D341Med (cell line): ENCODE data around the gene SEH1L.
A peak's percentile ranks its signal among the peaks of the same experiment; 100 is the strongest.
"Not testable (repeated sequence)": the region's sequence is repeated elsewhere in the genome, so short reads cannot be mapped to it uniquely, and the experiment has no call there.

Experiments used
- DNase-seq: peaks from one replicate; pipeline ENCODE4 v3.0.0; 2012; ENCODE audit warnings: low spot score

Gene SEH1L

DNA sequence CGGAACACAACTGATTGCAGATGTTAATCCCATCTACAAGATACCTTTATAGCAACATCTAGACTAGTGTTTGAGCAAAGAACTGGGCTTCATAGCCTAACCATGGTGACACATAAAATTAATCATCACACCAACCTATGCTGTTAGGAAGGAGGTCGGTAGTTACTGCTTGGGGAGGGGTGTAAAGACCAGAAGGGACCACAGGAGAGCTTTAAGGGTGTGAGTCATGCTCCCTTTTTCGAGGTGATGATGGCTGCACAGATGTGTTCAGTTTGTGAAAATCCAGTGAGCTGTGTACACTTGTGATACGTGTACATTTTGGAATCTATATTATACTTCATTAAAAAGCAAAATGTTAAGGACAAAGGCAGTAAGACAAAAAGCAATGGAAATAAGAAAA, 4.6 kb upstream of the SEH1L start:
- no peak for DNase-seq

DNA sequence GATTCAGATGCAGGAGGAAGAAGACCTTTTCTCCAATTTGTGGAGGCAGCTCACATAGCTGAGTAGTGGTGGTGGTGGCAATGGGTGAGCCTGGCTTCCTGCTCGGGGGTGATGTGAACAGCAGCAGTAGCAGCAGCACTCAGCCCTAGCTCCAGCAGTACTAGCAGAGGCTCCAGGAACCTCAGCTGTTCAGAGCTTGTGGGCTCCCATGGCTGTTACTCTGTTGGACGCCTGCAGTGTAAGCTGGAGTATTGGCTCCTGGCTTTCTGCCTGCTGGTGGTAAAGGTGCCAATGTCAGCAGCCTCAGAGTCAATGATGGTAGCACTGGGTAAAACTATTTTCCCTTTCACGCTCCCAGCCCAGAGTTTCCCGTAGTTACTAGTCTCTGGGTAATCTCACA, 3.1 kb upstream of the SEH1L start:
- no peak for DNase-seq

DNA sequence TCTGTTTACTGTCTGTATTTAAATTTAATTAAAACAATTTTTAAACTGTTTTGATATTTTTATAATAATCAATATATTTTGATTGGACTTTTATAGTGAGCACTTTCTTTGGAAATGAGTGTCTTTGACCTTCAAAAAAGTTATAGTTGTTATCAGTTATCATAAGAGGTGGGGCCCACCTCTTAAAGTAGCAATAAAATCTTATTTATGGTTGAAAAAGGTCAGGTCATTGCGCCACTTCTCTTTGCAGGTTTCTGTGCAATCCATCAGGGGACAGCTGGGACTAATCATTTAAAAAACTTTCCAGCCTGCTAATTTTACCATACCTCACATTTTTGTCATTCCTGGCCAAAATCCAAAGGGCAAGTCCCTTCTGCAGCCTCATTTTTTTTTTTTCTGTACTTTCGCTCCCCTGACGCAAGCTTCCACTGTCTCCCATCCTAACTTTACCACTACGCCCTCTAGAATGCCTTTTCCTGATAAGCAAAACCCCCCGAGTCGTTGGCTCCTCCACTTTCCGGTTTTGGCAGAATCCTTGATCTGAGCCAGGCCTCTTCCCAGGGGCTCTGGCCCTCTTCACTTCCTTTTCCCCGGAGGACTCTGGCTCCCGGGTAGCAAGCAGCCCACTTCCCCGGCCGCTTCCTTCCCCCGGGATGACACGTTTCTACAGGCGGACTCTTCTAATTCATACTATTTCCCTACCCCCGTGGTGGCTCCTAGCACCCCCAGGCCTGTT, 1.1 kb upstream of the SEH1L start:
- DNase-seq = peak; percentile 68

DNA sequence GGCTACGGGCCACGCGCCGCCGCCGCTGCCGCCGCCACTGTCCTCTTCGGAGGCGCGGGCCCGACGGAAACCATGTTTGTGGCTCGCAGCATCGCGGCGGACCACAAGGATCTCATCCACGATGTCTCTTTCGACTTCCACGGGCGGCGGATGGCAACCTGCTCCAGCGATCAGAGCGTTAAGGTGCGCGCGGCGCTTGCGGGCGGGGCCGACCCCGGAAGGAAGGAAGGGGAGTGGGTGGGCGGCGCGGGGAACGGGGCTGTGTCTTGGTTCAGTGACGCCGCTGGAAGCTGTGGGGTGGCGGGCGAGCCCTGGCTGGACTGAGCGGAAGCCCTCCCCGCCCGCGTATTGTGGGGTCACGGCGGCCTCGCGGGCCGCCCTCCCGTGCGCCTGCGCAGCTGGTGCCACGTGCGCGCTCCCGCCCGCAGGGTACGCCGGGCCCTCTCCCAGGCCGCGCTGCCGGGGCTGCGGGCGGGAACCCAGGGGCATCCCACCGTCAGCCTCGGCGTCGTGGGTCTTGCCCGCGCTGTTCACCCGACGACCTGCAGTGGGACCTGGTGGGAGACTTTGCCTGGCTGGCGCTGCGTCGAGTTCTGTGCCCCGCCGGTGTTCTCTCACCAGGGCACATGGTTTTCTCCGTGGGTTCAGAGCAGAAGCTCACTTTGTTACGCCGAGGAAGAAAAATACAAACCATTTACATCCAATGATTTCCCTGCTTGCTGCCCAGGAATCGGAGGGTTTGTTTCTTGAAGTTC, 416 bp downstream of the SEH1L start:
- DNase-seq = peak; percentile 99

DNA sequence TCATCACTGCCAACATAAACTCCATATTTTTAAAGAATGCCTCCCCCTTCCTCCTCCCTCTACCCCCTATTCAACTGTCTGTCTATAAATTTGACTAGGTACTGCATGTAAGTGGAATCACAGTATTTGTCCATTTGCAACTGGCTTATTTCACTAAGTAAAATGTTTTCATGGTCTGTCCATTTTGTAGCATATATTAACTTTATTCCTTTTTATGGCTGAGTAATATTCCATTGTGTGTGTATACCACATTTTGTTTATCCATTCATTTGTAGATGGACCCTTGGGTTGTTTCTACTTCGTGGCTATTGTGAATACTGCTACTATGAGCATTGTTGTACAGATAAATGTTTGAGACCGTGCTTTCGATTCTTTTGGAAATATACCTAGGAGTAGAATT, 10.7 kb downstream of the SEH1L start:
- DNase-seq = no peak

DNA sequence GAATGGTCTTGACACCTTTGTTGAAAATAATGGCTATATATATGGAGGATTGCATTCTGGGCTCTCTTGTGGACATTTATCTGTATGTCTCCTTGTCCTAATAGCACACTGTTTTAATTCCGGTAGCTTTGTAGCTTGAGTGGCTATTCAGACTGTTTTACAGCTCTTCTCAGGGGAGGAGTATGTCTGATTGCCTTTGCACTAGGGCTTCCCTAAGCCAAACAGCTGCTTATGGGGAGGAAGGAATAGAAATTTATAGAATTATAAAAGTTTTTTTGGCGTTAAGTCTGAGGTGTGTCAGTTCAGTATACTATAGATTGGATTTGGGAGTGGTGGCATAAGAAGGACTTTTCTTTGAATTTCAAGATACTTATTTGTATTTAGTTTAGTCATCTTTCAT, 12.6 kb downstream of the SEH1L start:
- DNase-seq = no peak

DNA sequence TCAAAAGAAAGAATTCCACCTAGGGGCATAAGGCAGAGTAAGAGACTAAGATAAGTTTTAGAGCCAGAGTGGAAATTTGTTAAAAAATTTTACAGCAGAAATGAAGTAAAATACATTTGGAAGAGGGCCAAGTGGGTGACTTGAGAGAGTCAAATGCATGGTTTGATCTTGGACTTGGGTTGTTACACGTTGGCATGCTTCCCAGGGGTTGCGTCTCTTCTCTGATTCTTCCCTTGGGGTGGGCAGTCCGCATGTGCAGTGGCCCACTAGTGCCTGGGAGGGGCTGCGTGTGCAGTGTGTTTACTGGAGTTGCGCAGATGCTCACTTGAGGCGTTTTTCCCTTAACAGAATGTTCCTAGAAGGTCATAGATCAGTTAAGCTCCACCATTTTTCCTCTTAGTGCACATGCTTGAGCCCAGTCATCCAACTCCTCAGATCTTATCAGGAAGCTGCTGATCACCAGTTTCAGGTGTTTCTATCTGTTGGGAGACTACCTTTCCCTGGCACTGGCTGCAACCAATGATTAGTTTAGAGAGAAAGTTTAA, 13.1 kb downstream of the SEH1L start:
- DNase-seq = no peak

DNA sequence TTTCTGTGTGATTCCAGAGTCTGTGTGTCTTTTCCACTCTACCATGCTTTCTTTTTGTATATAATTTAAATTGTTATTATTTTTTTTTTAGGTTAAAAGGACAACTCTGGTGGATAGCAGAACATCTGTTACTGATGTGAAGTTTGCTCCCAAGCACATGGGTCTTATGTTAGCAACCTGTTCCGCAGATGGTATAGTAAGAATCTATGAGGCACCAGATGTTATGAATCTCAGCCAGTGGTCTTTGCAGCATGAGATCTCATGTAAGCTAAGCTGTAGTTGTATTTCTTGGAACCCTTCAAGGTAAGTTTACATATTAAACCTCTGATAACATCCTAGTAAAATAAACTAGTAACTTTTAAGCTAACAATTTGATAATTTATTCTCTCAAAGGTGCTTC, 15.3 kb downstream of the SEH1L start:
- DNase-seq = no peak

DNA sequence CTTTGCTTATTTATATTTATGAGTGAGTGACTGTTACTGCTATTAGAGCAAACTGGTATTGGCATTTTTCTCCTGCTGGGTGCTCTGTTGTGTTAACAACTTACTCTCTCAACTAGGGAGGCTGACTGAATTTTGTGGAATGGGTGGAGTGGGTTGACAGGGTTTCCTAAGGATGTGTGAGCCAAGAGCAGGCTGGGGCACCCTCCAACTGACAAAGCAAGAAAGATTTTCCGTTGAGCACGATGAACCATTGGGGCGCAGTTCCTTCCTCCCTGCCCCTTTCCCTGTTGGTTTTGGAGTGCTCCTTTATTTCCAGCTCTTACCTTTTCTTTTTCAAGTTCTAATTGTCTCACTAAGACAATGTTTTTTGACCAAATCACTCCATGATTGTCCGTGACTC, 20.3 kb downstream of the SEH1L start:
- no peak for DNase-seq

DNA sequence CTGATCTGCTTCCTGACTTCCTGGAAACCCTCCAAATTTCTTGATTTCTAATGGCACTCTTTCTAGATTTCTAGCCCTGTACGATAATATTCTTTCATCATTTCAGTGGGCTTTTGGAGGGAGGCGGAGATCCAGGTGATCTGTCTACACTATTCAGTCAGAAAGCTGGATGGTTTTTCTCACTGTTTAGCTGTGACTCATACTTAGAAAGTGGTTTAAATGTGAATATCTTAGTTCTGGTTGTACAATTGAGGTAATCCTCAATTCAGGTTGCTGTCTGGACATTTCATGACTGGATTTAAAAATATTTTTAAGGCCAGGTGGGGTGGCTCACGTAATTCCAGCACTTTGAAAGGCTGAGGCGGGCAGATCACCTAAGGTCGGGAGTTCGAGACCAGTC, 20.8 kb downstream of the SEH1L start:
- no peak for DNase-seq

DNA sequence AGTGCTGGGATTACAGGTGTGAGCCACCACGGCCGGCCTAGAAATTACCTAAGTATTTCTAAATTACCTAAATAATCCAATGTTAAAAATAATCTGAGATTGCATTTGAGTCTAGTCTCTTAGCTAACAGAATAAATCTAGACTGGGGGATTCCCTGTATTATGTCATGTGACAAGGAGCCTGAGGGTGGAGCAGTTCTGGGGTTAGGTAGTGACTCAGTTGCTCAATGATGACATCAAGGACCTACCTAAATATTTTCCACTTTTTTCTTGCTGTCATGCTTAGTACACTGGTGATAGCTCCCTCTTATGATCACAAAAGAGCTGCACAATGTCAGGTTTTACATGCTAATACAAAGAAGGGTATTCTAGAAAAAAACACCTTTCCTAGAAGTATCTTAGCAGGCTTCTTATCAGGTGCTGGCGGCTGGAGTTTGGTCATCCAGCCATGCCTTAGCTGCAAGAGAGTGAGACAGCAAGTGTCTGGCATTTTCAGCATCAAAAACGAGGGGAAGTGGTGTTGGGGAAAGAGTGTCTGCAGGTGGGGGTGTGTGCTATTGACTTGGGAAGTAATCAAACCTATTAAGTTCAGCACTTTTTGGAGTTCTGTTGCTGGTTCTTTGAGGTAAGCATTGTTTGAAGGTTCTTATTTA, 25.9 kb downstream of the SEH1L start:
- DNase-seq = no peak

DNA sequence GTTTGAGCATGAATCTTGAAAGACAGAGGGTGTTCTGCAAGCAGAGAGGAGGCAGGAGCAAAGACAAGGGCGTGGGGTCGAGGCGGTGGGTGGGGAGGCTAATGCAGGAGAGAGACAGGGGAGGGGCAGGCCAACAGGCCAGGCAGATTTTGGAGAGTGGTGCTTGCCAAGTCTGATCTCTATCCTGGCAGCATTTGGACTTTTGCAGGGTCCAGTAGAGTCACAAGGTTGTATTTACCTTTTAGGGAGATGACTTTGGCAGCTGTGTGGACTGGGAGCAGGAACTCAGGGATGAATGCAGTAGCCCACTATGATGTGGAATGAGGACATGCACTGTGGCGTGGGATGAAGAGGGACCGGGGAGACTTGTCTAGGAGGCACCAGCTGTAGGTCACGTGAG, 27.7 kb downstream of the SEH1L start:
- no peak for DNase-seq

DNA sequence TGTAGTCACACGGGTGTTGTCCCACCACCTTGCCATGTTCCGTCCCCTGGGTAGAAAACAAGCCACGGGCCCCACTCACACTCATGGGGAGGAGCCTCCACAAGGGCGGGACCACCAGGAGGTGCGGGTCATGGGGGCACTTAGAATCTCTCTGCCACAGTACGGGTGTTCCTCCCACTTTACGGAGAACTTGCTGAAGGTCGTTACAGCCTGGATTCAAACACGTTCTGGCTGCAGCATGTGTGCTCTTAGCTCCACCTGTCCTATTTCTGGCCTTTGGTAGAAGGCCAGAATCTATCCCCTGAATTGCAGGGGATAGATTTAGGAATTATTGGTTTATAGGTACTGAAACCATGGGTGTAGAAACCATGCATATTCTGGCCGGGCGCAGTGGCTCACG, 28.5 kb downstream of the SEH1L start:
- no peak for DNase-seq

DNA sequence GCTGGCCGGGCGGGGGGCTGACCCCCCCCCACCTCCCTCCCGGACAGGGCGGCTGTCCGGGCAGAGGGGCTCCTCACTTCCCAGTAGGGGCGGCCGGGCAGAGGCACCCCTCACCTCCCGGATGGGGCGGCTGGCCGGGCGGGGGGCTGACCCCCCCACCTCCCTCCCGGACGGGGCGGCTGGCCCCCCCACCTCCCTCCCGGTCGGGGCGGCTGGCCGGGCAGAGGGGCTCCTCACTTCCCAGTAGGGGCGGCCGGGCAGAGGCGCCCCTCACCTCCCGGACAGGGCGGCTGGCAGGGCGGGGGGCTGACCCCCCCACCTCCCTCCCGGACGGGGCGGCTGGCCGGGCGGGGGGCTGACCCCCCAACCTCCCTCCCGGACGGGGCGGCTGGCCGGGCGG, 32.3 kb downstream of the SEH1L start:
- DNase-seq = not testable (repeated sequence)

DNA sequence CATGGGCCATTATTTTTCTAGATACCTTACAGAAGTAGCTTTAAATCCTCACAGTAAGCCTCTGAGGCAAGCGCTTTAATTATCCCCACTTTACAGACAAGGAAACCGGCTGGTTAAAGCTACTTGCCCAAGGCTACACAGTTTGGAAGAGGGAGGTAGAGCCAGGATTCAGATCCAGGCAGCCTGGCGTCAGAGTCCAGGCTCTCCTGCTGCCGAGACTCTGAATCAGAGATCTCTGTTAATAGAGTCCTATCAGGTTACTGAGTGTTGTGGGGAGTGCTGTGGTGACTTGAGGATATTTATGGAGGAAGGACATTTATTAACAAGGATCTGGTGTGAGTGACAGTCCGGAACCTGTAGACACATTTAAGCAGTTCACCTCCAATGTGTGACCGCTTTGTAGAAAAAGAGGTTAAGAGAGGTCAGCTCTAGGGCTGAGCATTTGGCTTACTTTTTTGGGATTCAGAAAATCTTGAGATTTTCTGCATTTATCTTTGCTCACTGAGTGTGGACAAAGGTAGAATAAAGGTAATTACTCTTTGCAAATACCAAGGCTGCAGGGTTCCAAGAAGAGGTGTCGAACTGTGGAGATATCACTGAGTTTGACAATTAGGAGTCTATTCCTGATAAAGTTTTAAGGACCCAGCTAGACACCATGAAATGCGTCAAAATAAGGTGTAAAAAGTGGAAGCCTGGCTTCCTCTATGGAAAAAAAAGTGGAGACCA, 41.7 kb downstream of the SEH1L start:
- DNase-seq = no peak

DNA sequence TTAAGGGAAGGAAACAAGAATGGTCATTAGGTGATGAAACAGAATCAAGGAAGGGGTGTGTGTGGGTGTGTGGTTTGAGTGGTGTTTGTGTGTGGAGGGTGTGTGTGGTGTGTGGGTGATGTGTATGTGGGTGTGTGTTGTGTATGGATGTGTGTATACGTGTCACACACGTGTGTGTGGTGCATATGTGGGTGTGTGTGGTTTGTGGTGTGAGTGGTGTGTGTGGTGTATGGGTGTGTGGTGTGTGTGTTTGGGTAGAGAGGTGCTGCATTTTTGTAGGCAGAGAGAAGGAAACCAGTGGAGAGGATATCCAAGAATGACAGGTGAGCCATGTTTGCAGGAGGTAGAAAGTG, 42.3 kb downstream of the SEH1L start:
- DNase-seq = no peak

DNA sequence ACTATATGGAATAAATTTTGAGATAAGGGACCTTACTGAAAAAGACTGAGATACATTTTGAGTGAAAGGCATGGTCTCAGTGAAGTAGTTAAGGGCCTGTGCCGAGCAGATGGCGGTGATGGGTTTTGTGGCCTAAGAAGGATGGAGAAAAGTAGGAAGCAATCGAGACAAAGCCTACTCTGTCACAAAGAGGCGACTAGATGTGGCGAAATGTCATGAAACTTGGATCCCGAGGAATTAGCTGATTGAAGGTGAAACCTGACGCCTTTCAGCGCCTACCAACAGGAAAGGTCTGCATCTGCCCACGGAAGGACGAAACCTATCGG, 42.8 kb downstream of the SEH1L start:
- no peak for DNase-seq

DNA sequence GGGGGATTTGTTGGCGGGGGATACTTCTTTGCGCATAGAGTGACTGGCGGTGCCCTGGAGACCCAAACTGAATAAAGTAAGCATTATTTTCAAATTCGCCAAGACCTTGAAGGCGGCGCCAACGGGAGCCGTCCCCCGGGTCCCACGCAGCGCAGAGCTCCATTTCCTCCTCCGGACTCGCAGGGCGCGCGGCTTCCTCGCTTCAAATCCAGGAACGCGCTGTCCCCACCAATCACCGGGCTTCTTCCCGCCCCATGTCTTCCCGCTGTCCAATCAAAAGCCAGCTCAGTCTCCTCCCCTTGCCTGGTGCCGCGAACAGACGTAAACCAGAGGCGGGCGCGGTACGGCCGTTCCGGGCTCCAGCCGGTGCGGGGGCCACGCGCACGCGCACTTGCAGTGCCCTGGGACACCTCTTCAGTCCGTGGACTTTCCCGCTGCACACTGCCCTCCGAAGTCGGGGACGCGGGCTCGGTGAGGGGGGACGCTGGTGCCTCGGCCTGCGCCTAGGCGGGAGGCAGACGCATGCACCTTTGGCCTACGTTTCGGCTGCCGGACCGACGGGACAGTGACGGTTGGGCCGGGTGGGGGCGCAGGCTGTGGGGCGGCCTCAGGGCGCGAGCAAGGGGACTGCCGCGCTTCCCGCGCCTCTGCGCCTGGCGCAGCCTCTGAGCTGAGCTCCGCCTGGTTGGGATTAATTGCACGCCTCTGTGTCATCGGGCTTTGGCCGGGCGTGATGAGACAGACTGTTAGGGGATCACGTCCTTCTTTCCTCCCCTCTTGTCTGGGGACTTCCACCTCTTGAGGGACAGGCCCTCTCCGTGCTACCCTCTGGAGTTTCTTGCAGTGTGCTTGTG, 43.4 kb downstream of the SEH1L start, which contains the start of gene CEP192:
Gene CEP192 (plus strand): TSS at position 396 of the 854 bp plus-strand sequence. CDS start 8,063 bp downstream, outside the sequence.
- peak; percentile 100 for DNase-seq

DNA sequence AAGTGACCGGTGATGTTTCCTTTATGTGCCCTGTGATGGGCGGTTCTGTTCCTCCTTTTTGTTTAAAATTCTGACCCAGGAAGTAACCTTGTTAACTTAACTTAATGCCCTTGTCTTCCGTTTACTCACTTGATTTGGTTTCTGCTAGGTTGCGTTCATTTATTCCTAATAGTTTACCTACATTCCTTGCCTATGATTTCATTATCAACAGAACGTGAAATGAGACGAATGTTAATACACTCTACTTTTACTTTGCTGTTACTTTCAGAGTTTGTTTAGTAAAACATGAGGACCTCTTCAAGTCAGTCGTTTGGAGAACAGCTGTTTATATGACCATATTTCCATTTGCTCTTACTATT, 44.0 kb downstream of the SEH1L start:
- no peak for DNase-seq

DNA sequence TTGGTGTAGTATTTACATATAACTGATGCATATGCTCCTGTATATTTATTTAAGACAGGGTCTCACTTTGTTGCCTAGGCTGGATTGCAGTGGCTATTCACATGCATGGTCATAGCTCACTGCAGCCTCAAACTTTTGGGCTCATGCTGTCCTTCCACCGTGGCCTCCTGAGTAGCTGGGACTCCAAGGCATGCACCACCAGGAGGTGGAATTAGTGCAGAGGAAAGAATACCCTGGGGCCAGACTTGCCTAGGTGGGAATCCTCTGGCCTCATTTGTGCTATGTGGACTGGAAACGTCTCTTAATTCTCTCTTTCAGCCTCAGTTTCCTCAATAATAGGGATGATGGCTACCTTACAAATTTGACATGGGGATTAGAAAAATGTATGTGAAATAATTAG, 45.6 kb downstream of the SEH1L start:
- DNase-seq = no peak

DNA sequence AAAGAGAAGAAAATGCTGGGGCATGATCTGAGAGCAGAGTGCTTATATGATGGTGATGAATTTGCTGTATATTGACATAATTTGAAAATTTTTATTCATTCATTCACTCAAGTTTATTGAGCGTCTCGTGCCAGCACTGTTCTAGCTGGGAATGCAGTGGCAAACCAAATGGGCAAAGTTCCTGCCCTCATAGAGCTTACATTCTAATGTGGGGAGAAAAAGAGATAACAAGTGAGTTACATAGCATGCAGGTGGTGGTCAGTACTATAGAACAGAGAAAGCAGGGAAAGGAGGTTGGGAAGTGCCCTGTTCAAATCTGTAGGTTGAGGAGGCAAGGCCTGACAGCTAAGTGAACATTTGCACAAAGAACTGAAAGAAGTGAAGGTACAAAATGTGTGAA, 47.6 kb downstream of the SEH1L start:
- DNase-seq = no peak
